HepG2 (cell line): ENCODE measurements around the gene GPX1. TPM values are rescaled to one million over a fixed set of nuclear protein-coding genes. Genes with fewer than 3 reads are reported as not detected.

ENCODE experiments used
- ATM ChIP-seq: fragments of 450-650 bp; IDR thresholded peaks from 2 replicates; pipeline ENCODE4 v1.7.1; 2017; ENCODE audit warnings: mild to moderate bottlenecking, borderline replicate concordance
- DBP ChIP-seq: sonication (generic); formaldehyde crosslinking; IDR thresholded peaks from 2 replicates; pipeline ENCODE4 v1.4.0; 2020; ENCODE audit warnings: missing genetic modification reagents; ENCODE audit errors: not compliant biosample characterization
- FIP1L1 ChIP-seq: fragments of 200-400 bp; formaldehyde crosslinking; IDR thresholded peaks from 2 replicates; pipeline ENCODE4 v1.6.1; 2018; ENCODE audit warnings: low read depth, mild to moderate bottlenecking, low read length, moderate library complexity, borderline replicate concordance; ENCODE audit not compliant: insufficient read depth
- FOXA1 ChIP-seq, 2 experiments: fragments of 450-650 bp in 1 of 2; sonication (generic) in 1 of 2; formaldehyde crosslinking in 1 of 2; IDR thresholded peaks; 2 replicates each; pipeline versions ENCODE4 v1.4.0 to v1.6.1; 2016 to 2020; ENCODE audit warnings: missing genetic modification reagents in 1 of 2
- HDAC2 ChIP-seq: sonication (generic); formaldehyde crosslinking; IDR thresholded peaks from 2 replicates; pipeline ENCODE4 v1.4.0; 2020; ENCODE audit warnings: missing genetic modification reagents
- IKZF4 ChIP-seq: sonication (generic); formaldehyde crosslinking; IDR thresholded peaks from 2 replicates; pipeline ENCODE4 v1.5.1; 2020; ENCODE audit warnings: borderline replicate concordance, mild to moderate bottlenecking, low read depth, missing genetic modification reagents; ENCODE audit errors: not compliant biosample characterization
- MEIS1 ChIP-seq: sonication (generic); formaldehyde crosslinking; IDR thresholded peaks from 2 replicates; pipeline ENCODE4 v1.9.0; 2021; ENCODE audit warnings: mild to moderate bottlenecking, missing genetic modification reagents, moderate library complexity, borderline replicate concordance
- MTA1 ChIP-seq: sonication (generic); formaldehyde crosslinking; IDR thresholded peaks from 2 replicates; pipeline ENCODE4 v1.4.0; 2020; ENCODE audit warnings: missing genetic modification reagents, mild to moderate bottlenecking, borderline replicate concordance
- MXD1 ChIP-seq: sonication (generic); formaldehyde crosslinking; IDR thresholded peaks from 2 replicates; pipeline ENCODE4 v1.4.0; 2020; ENCODE audit warnings: mild to moderate bottlenecking, missing genetic modification reagents
- MYNN ChIP-seq: sonication (generic); formaldehyde crosslinking; IDR thresholded peaks from 2 replicates; pipeline ENCODE4 v1.4.0; 2020; ENCODE audit warnings: mild to moderate bottlenecking, low read depth, missing genetic modification reagents
- NCOA2 ChIP-seq: sonication (generic); formaldehyde crosslinking; IDR thresholded peaks from 2 replicates; pipeline ENCODE4 v1.8.0; 2022; ENCODE audit warnings: inconsistent platforms
- NFE2L2 ChIP-seq: fragments of 150-350 bp; IDR thresholded peaks from 2 replicates; pipeline ENCODE4 v1.6.1; 2014; ENCODE audit warnings: low read length
- NFIB ChIP-seq: sonication (generic); formaldehyde crosslinking; IDR thresholded peaks from 2 replicates; pipeline ENCODE4 v1.9.0; 2021; ENCODE audit warnings: missing genetic modification reagents, mild to moderate bottlenecking, borderline replicate concordance
- RBM39 ChIP-seq: fragments of 200-400 bp; formaldehyde crosslinking; IDR thresholded peaks from one replicate; pipeline ENCODE4 v1.6.1; 2018; ENCODE audit warnings: antibody characterized with exemption, mild to moderate bottlenecking, low read depth, low read length; ENCODE audit not compliant: poor library complexity, severe bottlenecking
- SCMH1 ChIP-seq: sonication (generic); formaldehyde crosslinking; IDR thresholded peaks from 2 replicates; pipeline ENCODE4 v1.9.0; 2021; ENCODE audit warnings: missing genetic modification reagents, mild to moderate bottlenecking, borderline replicate concordance
- STAG1 ChIP-seq: sonication (generic); formaldehyde crosslinking; IDR thresholded peaks from 2 replicates; pipeline ENCODE4 v1.4.0; 2020; ENCODE audit warnings: missing genetic modification reagents
- TRIM24 ChIP-seq: sonication (generic); formaldehyde crosslinking; IDR thresholded peaks from 2 replicates; pipeline ENCODE4 v1.8.0; 2022; ENCODE audit warnings: mild to moderate bottlenecking, missing genetic modification reagents
- ZC3H4 ChIP-seq: sonication (generic); formaldehyde crosslinking; IDR thresholded peaks from 2 replicates; pipeline ENCODE4 v1.4.0; 2020; ENCODE audit warnings: missing genetic modification reagents, borderline replicate concordance
- ZFP36L1 ChIP-seq: sonication (generic); formaldehyde crosslinking; IDR thresholded peaks from 2 replicates; pipeline ENCODE4 v1.8.0; 2022; ENCODE audit warnings: mild to moderate bottlenecking, missing genetic modification reagents, moderate library complexity
- ZNF143 ChIP-seq: sonication (generic); formaldehyde crosslinking; IDR thresholded peaks from 2 replicates; pipeline ENCODE4 v1.4.0; 2020; ENCODE audit warnings: missing genetic modification reagents
- ZNF317 ChIP-seq: sonication (generic); formaldehyde crosslinking; IDR thresholded peaks from 2 replicates; pipeline ENCODE4 v1.5.0; 2020; ENCODE audit warnings: mild to moderate bottlenecking, missing genetic modification reagents
- ZNF556 ChIP-seq: sonication (generic); formaldehyde crosslinking; IDR thresholded peaks from 2 replicates; pipeline ENCODE4 v1.4.0; 2020; ENCODE audit warnings: mild to moderate bottlenecking, missing genetic modification reagents, borderline replicate concordance
- ZNF577 ChIP-seq: sonication (generic); formaldehyde crosslinking; IDR thresholded peaks from 2 replicates; pipeline ENCODE4 v1.4.0; 2020; ENCODE audit warnings: mild to moderate bottlenecking, low read depth, missing genetic modification reagents, borderline replicate concordance
- ZNF614 ChIP-seq: IDR thresholded peaks from 2 replicates; pipeline ENCODE4 v1.6.1; 2018; ENCODE audit warnings: missing biosample characterization, missing genetic modification reagents, inconsistent platforms, borderline replicate concordance
- ZNF674 ChIP-seq: sonication (generic); formaldehyde crosslinking; IDR thresholded peaks from 2 replicates; pipeline ENCODE4 v1.5.0; 2020; ENCODE audit warnings: low read depth, mild to moderate bottlenecking, missing genetic modification reagents
- ZNF713 ChIP-seq: sonication (generic); formaldehyde crosslinking; IDR thresholded peaks from 2 replicates; pipeline ENCODE4 v1.4.0; 2020; ENCODE audit warnings: mild to moderate bottlenecking, missing genetic modification reagents
- ZNF749 ChIP-seq: sonication (generic); formaldehyde crosslinking; IDR thresholded peaks from 2 replicates; pipeline ENCODE4 v1.8.0; 2022; ENCODE audit warnings: mild to moderate bottlenecking, missing genetic modification reagents, moderate library complexity, borderline replicate concordance
- polyA plus RNA-seq, 8 experiments: library from polyadenylated mRNA; depleted of rRNA in 3 of 8; stranded (reverse) in 7 of 8; unstranded in 1 of 8; fragments of >200 nt; fragmentation: Illumina TruSeq in 4 of 8; extraction: Trizol in 4 of 8; gene quantifications; 2 replicates each; pipeline versions ENCODE4 v1.2.1 to v1.2.3, GENCODE V29; 2011 to 2016; ENCODE audit warnings: low read depth in 4 of 8, missing spikeins in 1 of 8, mixed read lengths in 1 of 8; ENCODE audit not compliant: insufficient read depth in 1 of 8
- total RNA-seq, 5 experiments: library from RNA; depleted of rRNA; stranded (reverse); fragments of >200 nt; fragmentation: Illumina TruSeq; extraction: Trizol; gene quantifications; 2 replicates each; pipeline ENCODE4 v1.2.3, GENCODE V29; 2016; ENCODE audit warnings: low read depth in 1 of 5

The GPX1 gene
- total and polyA plus RNA-seq, 2 of the 13 experiments (the other 11 are each of a cell fraction or from before 2014, with no cell fraction given) = 149 to 168 TPM

GRCh38 chr3:49339941-49340800, 18.0 kb downstream of the GPX1 start, which contains the start of gene USP4 (continued):
- TF ChIP-seq ZNF674 (CRISPR knock-in tag) = 0 out of 2 replicates have a peak, but pooled peaks have one; percentile 57
- peak; percentile 67 for TF ChIP-seq HDAC2 (CRISPR knock-in tag)
- 0 out of 2 replicates have a peak, but pooled peaks have one; percentile 25 for TF ChIP-seq ZNF614 (CRISPR knock-in tag)
- TF ChIP-seq TRIM24 (CRISPR knock-in tag) = no peak
- peak; percentile 79; the same call in 1 of the 2 replicates for TF ChIP-seq NFIB (CRISPR knock-in tag)
- TF ChIP-seq ZNF143 (CRISPR knock-in tag) = peak; percentile 63; the same call in 1 of the 2 replicates
- TF ChIP-seq ZNF577 (CRISPR knock-in tag) = peak; percentile 94; the same call in 1 of the 2 replicates
- peak; percentile 93 for TF ChIP-seq ZNF556 (CRISPR knock-in tag)
- TF ChIP-seq ATM = no peak
- peak; percentile 100 for TF ChIP-seq MTA1
- TF ChIP-seq SCMH1 = no peak
- TF ChIP-seq ZC3H4 (CRISPR knock-in tag) = no peak; the same call in 1 of the 2 replicates
- TF ChIP-seq MEIS1 = peak; percentile 98
- peak; percentile 99 for TF ChIP-seq IKZF4 (CRISPR knock-in tag)
- TF ChIP-seq MYNN (CRISPR knock-in tag) = 0 out of 2 replicates have a peak, but pooled peaks have one; percentile 42
- peak; percentile 35 for TF ChIP-seq NCOA2 (CRISPR knock-in tag)
- no peak for TF ChIP-seq DBP (CRISPR knock-in tag)
- TF ChIP-seq ZFP36L1 (CRISPR knock-in tag) = peak; percentile 97
- no peak for TF ChIP-seq NFE2L2
- TF ChIP-seq STAG1 = peak; percentile 84
- 0 out of 2 replicates have a peak, but pooled peaks have one; percentile 29 for TF ChIP-seq FIP1L1
- peak; percentile 90 for TF ChIP-seq ZNF317 (CRISPR knock-in tag)
- TF ChIP-seq ZNF749 (CRISPR knock-in tag) = peak; percentile 97
- no peak for TF ChIP-seq FOXA1 (IDR thresholded peaks at IDR 0.05)
- TF ChIP-seq FOXA1 (CRISPR knock-in tag; IDR thresholded peaks at IDR 0.05) = peak; percentile 25
- no peak for TF ChIP-seq RBM39
- peak; percentile 96 for TF ChIP-seq MXD1 (CRISPR knock-in tag)
- no peak for TF ChIP-seq ZNF713 (CRISPR knock-in tag)
